ENCODE results near the gene RIOK1.

RIOK1 gene

DNA sequence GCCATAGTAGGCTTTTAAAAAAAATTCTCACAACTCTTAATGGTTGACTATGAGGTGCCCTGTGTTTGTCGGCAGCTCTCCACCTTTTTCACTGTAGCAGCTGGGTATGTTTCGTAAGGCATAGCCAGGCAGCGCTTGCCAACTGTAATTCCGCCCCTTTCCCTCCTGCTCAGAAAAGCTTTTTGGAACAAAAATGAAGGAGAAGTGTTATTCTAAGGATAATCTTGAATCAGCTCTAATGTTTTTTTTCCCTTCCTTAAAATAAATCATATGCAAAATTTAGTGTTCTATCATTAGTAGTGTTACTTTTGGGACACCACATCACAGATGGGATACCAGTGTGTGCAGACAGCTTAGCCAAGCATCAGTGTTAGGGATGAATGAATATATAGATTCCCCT is 21.2 kb downstream of the RIOK1 start:
- DNase-seq, result no peak

- no peak for DNase-seq
Measured at GRCh38 chr6:7411328-7411727, 21.7 kb downstream of the RIOK1 start.

DNA sequence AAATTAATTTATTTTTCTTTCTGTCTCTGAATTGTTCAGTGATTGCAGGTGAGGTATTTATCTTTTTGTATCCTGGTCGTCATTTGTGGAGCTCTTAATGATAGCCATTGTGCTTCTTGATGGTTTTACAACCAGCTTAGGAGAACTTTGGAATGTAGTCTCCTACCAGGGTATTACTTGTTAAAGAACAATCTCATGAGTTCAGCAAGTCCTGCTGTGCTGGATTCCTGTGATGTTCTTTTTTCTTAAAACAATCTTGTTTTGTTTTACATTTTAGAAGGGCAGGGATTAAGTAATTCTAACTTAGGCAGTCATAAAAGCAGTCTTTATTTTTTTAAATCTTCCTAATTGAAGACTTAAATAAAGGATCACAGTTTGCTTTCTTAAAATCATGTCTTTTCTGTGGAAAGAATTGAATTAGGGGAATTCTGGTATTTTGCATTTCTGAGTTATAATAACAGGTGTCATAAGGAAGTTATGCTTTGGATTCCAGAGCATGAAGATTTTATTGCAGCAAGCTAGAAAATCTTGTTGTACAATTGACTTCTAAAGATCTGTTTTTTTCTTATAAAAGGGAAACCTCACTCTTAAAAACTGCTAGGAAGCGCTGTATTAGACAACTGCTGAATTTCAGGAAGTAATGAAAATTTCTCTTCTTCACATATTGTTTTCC is 23.7 kb downstream of the RIOK1 start:
- DNase-seq, result no peak

GRCh38 chr6:7414811-7415210 is 25.2 kb downstream of the RIOK1 start:
- no peak for DNase-seq

- no peak for DNase-seq
Measured at GRCh38 chr6:7417684-7418083, 28.1 kb downstream of the RIOK1 start.

DNA sequence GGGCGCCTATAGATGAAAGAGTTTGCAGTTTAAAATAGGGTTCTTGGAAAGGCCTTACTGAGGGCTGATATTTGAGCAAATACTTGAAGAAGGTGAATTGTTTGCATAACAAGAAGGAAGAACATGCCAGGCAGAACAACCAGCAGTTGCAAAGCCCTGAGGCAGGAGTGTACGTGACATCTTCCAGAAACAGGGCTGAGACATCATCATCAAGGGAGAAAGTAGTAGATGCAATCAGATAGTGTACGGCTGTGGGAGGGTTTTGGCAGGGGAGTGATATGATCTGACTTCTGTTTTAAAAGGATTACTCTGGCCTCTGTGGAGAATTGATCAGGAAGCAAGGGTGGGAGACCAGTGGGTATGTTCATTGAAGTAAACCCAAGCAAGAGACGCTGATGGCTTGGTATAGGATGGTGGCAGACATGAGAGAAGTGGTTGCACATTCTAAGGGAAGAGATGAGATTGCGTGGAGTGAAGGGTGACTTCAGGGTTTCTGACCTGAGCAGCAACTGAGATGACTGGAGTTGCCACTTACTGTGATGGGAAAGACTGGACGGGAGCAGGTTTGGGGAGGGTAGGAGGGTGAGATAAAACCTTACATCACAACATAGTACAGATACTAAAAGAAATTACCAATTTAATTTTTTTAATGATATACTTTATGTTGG is 28.8 kb downstream of the RIOK1 start:
- no peak for DNase-seq

- no peak for DNase-seq
Measured at GRCh38 chr6:7419065-7419464, 29.5 kb downstream of the RIOK1 start.

DNA sequence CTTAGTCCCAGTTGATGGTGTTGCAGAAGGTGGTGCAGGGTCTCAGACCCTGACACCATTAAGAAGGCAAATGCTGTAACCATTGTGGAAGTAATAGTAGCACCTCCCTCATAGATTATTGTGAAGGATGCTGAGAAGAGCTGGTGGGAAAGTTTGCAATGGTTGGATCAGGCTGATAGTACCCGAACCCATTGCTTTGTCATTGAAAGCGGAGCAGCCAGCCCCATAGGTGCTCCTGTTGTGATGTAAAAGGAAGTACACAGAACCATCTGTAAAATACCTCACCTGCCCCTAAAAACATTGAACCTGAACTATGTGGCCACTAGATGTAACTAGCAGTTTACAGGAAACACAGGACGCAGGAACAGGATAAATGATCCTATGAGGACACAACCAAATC is 31.5 kb downstream of the RIOK1 start:
- no peak for DNase-seq

DNA sequence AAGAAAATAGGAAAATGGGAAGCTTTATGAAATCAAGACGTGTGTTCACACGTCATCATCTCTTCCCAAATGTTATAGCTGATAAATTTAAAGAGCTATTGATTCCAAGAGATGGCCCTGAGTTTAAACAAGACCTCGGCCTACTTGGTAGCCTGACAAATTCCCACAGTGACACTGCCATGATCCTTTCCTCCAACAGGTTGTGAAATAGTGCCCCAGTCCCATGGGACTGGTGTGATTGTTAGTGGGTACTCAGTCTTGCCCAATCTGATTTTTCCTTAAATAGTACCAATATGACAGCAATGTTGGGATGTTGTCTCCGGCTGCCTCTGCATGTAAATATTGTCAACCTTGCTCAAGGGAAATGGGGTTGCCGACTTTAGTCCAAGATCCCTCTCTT is 34.5 kb downstream of the RIOK1 start:
- no peak for DNase-seq

DNA sequence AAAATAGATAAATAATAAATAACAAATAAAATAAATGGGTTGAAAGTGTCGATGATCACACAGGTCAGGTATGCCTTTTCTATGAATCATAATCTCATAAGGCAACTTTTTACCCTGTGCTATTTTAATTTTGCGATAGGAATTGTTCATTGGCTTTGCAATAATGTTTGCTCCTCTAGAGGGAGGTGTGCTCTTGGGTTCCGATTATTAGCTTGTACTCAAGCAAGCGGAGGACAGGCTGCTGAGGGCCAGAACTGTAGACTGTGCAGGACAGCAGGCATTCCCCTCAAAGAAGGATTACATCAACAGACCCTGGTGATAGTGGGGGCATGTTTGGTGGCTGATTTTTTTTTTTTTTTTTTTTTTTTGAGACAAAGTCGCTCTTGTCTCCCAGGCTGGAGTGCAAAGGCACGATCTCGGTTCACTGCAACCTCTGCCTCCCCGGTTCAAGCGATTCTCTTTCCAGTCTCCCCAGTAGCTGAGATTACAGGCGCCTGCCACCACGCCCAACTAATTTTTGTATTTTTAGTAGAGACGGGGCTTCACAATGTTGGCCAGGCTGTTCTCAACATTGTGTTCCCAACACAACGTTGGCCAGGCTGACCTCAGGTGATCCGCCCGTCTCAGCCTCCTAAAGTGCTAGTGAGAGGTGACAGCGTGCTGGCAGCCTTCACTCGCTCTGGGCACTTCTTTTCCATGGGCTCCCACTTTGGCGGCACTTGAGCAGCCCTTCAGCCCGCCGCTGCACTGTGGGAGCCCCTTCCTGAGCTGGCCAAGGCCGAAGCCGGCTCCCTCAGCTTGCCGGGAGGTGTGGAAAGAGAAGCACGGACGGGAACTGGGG is 35.6 kb downstream of the RIOK1 start:
- no peak for DNase-seq

DNA sequence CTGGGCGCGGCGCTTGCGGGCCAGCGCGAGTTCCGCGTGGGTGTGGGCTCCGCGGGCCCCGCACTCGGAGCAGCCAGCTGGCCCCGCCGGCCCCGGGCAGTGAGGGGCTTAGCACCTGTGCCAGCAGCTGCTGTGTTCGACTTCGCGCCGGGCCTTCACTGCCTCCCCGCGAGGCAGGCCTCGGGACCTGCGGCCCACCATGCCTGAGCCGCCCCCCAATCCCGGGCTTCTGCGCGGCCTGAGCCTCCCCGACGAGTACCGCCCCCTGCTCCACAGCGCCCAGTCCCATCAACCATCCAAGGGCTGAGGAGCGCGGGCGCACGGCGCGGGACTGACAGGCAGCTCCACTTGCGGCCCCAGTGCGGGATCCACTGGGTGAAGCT is 36.2 kb downstream of the RIOK1 start:
- no peak for DNase-seq

- DNase-seq, result no peak
Measured at GRCh38 chr6:7426447-7427169, 37.0 kb downstream of the RIOK1 start.

DNA sequence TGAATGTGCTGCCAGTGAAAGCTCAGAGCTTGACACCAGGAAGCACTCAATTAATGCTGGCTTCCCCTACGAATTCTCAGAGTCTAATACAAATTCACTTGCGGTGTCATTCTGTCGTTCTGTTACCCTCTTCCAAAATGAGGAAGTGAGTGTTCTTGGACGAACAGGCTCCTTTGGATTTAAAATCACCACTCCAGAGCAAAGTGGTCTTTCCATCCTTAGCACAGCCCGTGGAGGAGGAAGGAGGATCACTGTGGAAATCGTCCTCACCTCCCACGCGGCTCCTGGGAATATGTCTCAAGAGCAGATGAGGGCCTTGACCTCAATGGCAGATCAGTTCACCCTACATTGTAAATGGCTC is 41.7 kb downstream of the RIOK1 start:
- DNase-seq, result no peak

- DNase-seq, result no peak
Measured at GRCh38 chr6:7431674-7432390, 42.2 kb downstream of the RIOK1 start.

DNA sequence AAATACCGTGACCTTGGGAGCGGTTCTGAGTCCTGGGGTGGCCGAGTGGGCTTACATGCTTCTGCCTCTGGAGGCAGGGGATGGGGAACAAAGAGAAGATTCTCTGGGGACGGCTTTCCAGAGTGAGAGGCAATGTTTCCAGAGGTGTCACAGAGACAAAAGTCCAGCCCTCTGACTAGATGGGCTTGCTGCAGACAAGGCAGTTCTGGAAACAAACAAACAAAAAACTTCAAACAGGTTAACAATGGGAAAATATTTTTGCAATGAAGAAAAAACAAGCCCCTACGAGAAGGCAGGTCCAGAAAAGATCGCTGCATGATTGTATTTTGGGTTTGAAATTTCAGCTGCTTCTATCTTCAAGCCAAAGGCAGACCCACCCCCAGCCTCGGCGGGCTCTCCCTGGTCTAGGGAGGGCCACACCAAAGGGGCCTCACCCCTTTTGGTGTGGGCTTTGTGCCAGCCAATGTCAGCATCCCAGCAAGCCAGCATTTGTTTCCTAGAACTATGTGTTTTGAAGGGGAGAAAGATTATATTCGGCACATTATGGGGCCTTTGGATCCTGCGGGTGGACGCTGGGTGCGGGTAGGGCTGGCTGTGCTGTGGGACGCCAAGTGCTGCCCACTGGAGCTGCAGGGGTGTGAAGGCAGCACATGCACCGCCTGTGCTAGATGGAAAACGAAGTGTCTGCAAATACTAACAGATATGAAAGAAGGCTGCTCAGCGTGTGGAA is 42.9 kb downstream of the RIOK1 start:
- DNase-seq, result no peak

DNA sequence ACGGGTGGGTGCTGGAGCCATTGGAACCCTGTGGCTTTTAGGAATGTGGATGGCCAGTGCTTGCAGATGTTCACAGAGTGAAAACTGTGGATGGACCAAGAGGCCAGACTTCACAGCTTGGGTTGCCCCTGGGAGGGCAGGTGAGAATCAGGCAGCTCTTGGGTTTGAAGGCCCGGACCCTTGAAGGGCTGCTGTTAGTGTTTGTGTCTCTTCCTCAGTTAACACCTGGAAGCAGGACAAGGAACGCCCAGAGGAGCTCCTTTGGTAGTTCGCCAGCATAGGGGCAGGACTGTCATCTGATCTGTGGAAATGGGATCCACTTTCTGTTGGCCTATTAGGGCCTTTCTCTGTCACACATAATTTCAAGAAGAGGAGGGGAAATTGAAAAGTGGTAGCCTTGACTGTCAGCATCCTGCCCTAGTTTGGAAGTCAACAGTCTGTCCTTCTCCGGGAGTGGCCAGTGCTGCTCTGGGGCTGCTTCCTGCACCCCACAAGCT is 43.6 kb downstream of the RIOK1 start:
- DNase-seq, result no peak

- DNase-seq, result no peak
Measured at GRCh38 chr6:7434672-7435071, 45.1 kb downstream of the RIOK1 start.

GRCh38 chr6:7438011-7438410 is 48.4 kb downstream of the RIOK1 start:
- DNase-seq, result no peak

GRCh38 chr6:7439228-7439627 is 49.6 kb downstream of the RIOK1 start:
- peak; percentile 13 for DNase-seq

DNA sequence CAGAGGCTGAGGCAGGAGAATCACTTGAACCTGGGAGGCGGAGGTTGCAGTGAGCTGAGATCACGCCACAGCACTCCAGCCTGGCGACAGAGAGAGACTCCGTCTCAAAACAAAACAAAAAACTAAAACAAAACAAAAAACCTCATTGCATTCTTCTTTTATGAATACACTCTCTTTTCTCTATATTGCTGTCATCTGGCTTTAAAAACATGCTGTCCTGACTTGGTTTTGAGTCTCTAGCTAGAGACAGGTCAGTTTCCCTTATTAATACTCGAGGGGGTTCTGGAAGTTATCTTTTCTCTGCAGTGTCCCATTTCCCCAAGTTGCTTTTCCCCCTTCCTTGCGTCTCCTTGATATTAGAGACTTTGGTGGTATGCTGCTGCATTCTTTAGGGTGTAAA is 50.9 kb downstream of the RIOK1 start:
- no peak for DNase-seq

DNA sequence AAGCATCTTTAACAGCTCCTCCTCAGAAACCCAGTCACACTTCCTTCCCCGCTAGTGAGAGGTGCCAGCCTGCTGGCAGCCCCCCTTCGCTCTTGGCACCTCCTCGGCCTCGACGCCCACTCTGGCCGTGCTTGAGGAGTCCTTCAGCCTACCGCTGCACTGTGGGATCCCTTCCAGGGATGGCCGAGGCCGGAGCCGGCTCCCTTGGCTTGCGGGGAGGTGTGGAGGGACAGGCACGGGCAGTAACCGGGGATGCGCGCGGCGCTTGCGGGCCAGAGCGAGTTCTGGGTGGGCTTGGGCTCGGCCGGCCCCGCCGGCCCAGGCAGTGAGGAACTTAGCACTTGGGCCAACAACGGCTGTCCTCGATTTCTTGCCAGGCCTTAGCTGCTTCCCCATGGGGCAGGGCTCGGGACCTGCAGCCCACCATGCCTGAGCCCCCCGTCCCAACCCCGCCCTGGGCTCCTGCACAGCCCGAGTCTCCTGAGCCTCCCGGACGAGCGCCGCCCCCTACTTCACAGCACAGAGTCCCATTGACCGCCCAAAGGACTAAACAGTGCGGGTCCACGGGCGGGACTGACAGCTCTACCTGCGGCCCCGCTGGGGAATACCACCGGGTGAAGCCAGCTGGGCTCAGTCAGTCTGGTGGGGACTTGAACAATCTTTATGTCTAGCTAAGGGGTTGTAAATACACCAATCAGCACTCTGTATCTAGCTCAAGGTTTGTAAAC is 51.6 kb downstream of the RIOK1 start:
- no peak for DNase-seq
